GM12878 (cell line): ENCODE measurements around the gene HDAC3. TPM values are rescaled to one million over a fixed set of nuclear protein-coding genes. Genes with fewer than 3 reads are reported as not detected.

Experiments
- ATAC-seq: fragments of 200-7000 bp; cut with Tn5 transposase; 3 replicates; pipeline ENCODE4 v1.9.1; 2020; ENCODE audit warnings: mild to moderate bottlenecking, moderate library complexity
- BruUV-seq: library from RNA; stranded (reverse); fragments of 400-500 nt; replicated peaks from 2 replicates; lab custom pipeline; 2021; lab: Mats Ljungman, UMichigan
- CTCF ChIA-PET: fragments of 300-600 bp; sonication (Branson Sonifier 250); formaldehyde crosslinking; extraction: SDS; loops from one replicate; lab custom pipeline; 2021; ENCODE audit warnings: inconsistent platforms; lab: Yijun Ruan, JAX
- POLR2A ChIA-PET: fragments of 350-600 bp; formaldehyde crosslinking; extraction: SDS; loops from one replicate; lab custom pipeline; 2021; ENCODE audit warnings: inconsistent platforms; lab: Charles Lee
- RAD21 ChIA-PET: fragments of 300-600 bp; sonication (Branson Sonifier 250); formaldehyde crosslinking; loops from one replicate; lab custom pipeline; 2023; ENCODE audit warnings: antibody characterized with exemption; ENCODE audit not compliant: unreplicated experiment; lab: Charles Lee
- SMC1A ChIA-PET: fragments of 300-600 bp; sonication (Branson Sonifier 250); formaldehyde crosslinking; loops from one replicate; lab custom pipeline; 2023; ENCODE audit not compliant: unreplicated experiment, uncharacterized antibody; lab: Charles Lee
- DNase-seq: peaks from one replicate; pipeline ENCODE4 v3.0.0-alpha.2; 2011; ENCODE audit warnings: low read depth, low spot score
- FAIRE-seq: peaks from 3 replicates; lab custom pipeline; 2011; peaks lifted over from hg19 to GRCh38; lab: Jason Lieb, UNC
- H2AFZ ChIP-seq: 2 replicates; pipeline ENCODE4 v1.6.0; 2011; ENCODE audit warnings: low read depth, low read length, control low read depth; ENCODE audit not compliant: control insufficient read depth
- H3K27ac ChIP-seq: 2 replicates; pipeline ENCODE4 v1.5.1; 2011; ENCODE audit warnings: control low read depth; ENCODE audit not compliant: control insufficient read depth, insufficient read depth
- H3K27me3 ChIP-seq, 2 experiments: replicated peaks in 1 of 2; 2 replicates each; pipeline versions ENCODE4 v1.6.0 to v1.6.1; 2011; ENCODE audit warnings: low read length in 1 of 2; ENCODE audit not compliant: control insufficient read depth in 2 of 2, insufficient read depth in 2 of 2
- H3K36me3 ChIP-seq, 2 experiments: 2 replicates each; pipeline ENCODE4 v1.5.1; 2011; ENCODE audit warnings: low read length in 1 of 2; ENCODE audit not compliant: control insufficient read depth in 2 of 2, insufficient read depth in 2 of 2
- H3K4me1 ChIP-seq: 2 replicates; pipeline ENCODE4 v1.6.1; 2011; ENCODE audit warnings: mild to moderate bottlenecking, low read length, moderate library complexity, mixed read lengths; ENCODE audit not compliant: control insufficient read depth, insufficient read depth
- H3K4me2 ChIP-seq: 2 replicates; pipeline ENCODE4 v1.6.0; 2011; ENCODE audit warnings: control low read depth; ENCODE audit not compliant: control insufficient read depth, insufficient read depth
- H3K4me3 ChIP-seq: fragments of 200-600 bp; sonication (generic); 2 replicates; pipeline ENCODE4 v1.5.1; 2016
- H3K79me2 ChIP-seq: 2 replicates; pipeline ENCODE4 v1.6.0; 2011; ENCODE audit warnings: low read length; ENCODE audit not compliant: control insufficient read depth, insufficient read depth
- H3K9ac ChIP-seq: 2 replicates; pipeline ENCODE4 v1.8.0; 2011; ENCODE audit warnings: low read length, control low read depth, mixed read lengths; ENCODE audit not compliant: control insufficient read depth, insufficient read depth
- H3K9me3 ChIP-seq: replicated peaks from 3 replicates; pipeline ENCODE4 v1.5.1; 2011; ENCODE audit warnings: mild to moderate bottlenecking, low read length; ENCODE audit not compliant: control insufficient read depth, insufficient read depth
- H4K20me1 ChIP-seq: 2 replicates; pipeline ENCODE4 v1.6.0; 2011; ENCODE audit not compliant: control insufficient read depth, insufficient read depth
- EED ChIP-seq: sonication (generic); IDR thresholded peaks from 2 replicates; pipeline ENCODE4 v1.6.1; 2016; ENCODE audit warnings: antibody characterized with exemption, low read depth
- GABPA ChIP-seq: IDR thresholded peaks from 2 replicates; pipeline ENCODE4 v1.6.1; 2014; ENCODE audit warnings: antibody characterized with exemption, low read depth, mild to moderate bottlenecking, inconsistent platforms
- GATAD2B ChIP-seq: fragments of 450-650 bp; conservative IDR thresholded peaks from 2 replicates; pipeline ENCODE4 v1.6.1; 2017; ENCODE audit warnings: low read depth, mild to moderate bottlenecking, moderate library complexity
- MTA2 ChIP-seq: fragments of 450-650 bp; IDR thresholded peaks from 2 replicates; pipeline ENCODE4 v1.6.1; 2016; ENCODE audit warnings: low read depth, mild to moderate bottlenecking, moderate library complexity
- MTA3 ChIP-seq: IDR thresholded peaks from 2 replicates; pipeline ENCODE4 v1.6.1; 2012; ENCODE audit warnings: low read length, inconsistent platforms, borderline replicate concordance
- MYC ChIP-seq: IDR thresholded peaks from 2 replicates; pipeline ENCODE4 v1.6.1; 2011; ENCODE audit warnings: mild to moderate bottlenecking, low read length, moderate library complexity, inconsistent platforms; ENCODE audit not compliant: insufficient read depth, insufficient replicate concordance, insufficient read length, severe bottlenecking
- NR2F1 ChIP-seq: fragments of 450-650 bp; conservative IDR thresholded peaks from 2 replicates; pipeline ENCODE4 v1.6.1; 2017; ENCODE audit warnings: mild to moderate bottlenecking
- PAX8 ChIP-seq: fragments of 450-650 bp; IDR thresholded peaks from 2 replicates; pipeline ENCODE4 v1.6.1; 2017; ENCODE audit warnings: mild to moderate bottlenecking, moderate library complexity
- RB1 ChIP-seq: fragments of 450-650 bp; formaldehyde crosslinking; IDR thresholded peaks from 2 replicates; pipeline ENCODE4 v1.6.1; 2017; ENCODE audit warnings: mild to moderate bottlenecking, borderline replicate concordance
- RUNX3 ChIP-seq: IDR thresholded peaks from 2 replicates; pipeline ENCODE4 v1.6.1; 2012; ENCODE audit warnings: low read length, inconsistent platforms
- SREBF1 ChIP-seq: IDR thresholded peaks from 2 replicates; pipeline ENCODE4 v1.6.1; 2012; ENCODE audit warnings: mild to moderate bottlenecking, low read length
- SRF ChIP-seq, 2 experiments: IDR thresholded peaks; 2 replicates each; pipeline ENCODE4 v1.6.1; 2011; ENCODE audit warnings: low read depth in 2 of 2, low read length in 2 of 2, mild to moderate bottlenecking in 1 of 2, moderate library complexity in 1 of 2
- ZNF274 ChIP-seq: IDR thresholded peaks from one replicate; pipeline ENCODE4 v1.8.0; 2011; ENCODE audit not compliant: insufficient read length, insufficient read depth
- ZNF687 ChIP-seq: fragments of 450-650 bp; IDR thresholded peaks from 2 replicates; pipeline ENCODE4 v1.6.1; 2017; ENCODE audit warnings: mild to moderate bottlenecking, moderate library complexity
- WGBS: methylation state at CpG from one replicate; pipeline ENCODE4 v1.1.6; 2016; ENCODE audit warnings: low lambda C conversion rate; ENCODE audit not compliant: insufficient replicate concordance, insufficient coverage; ENCODE audit errors: missing lambda C conversion rate; 5-methylcytosine and 5-hydroxymethylcytosine counted together
- in situ Hi-C: fragments of 300-500 bp; cut with MboI; formaldehyde crosslinking; loops from 9 replicates; pipeline ENCODE4 v1.14.3; 2018; ENCODE audit warnings: mixed read lengths
- intact Hi-C: fragments of 100-400 bp; cut with micrococcal nuclease; formaldehyde crosslinking; loops from one replicate; pipeline ENCODE4 v1.14.2; 2022; ENCODE audit not compliant: unreplicated experiment
- polyA plus RNA-seq, 11 experiments: library from polyadenylated mRNA; depleted of rRNA in 4 of 11; unstranded in 6 of 11; stranded (reverse) in 5 of 11; fragments of >200 nt; fragmentation: Nextera tagmentation in 4 of 11; fragmentation: Illumina TruSeq in 1 of 11; extraction: Ambion mirVana in 4 of 11; extraction: Trizol in 1 of 11; gene quantifications; 1 replicate in 1 of 11; 2 replicates in 10 of 11; pipeline versions ENCODE4 v1.2.1 to v1.2.3, GENCODE V29; 2011 to 2016; ENCODE audit warnings: inconsistent platforms in 2 of 11, missing spikeins in 2 of 11, low read depth in 1 of 11
- total RNA-seq, 4 experiments: library from RNA; depleted of rRNA in 3 of 4; stranded (reverse); fragments of >200 nt in 3 of 4; fragmentation: Illumina TruSeq in 1 of 4; extraction: Trizol in 1 of 4; gene quantifications; 2 replicates each; pipeline versions ENCODE4 v1.2.1 to v1.2.3, GENCODE V29; 2013 to 2021
- TF ChIP-seq, protein P1 (sequence below): IDR thresholded peaks from 2 replicates; pipeline ENCODE4 v1.6.1; 2011; ENCODE audit warnings: low read depth, mild to moderate bottlenecking, low read length, moderate library complexity, borderline replicate concordance; ENCODE audit errors: extremely low read depth
- TF ChIP-seq, protein P2 (sequence below): fragments of 450-650 bp; IDR thresholded peaks from 2 replicates; pipeline ENCODE4 v1.6.1; 2017; ENCODE audit warnings: mild to moderate bottlenecking, low read depth, inconsistent platforms; ENCODE audit not compliant: poor library complexity, severe bottlenecking

Gene HDAC3
- total and polyA plus RNA-seq, 10 of the 15 experiments (the other 5 are each of a cell fraction or from before 2014, with no cell fraction given) = 62.2 to 140 (median 112) TPM

GRCh38 chr5:141617128-141617527, 19.5 kb downstream of the HDAC3 start:
- intact Hi-C loops (loop anchor here (10.0 kb wide), 1 partner anchor 902 kb away; no protein-coding TSS in a partner anchor), in situ Hi-C loops (loop anchor here (25.0 kb wide), 2 partner anchors 1205 to 1580 kb away; partner anchors contain the start of genes ANKHD1 and NRG2)
- Histone ChIP-seq H3K79me2 (peaks cover 60% of the 10 kb centered on the region), H2AFZ (no peak overlapping the region), H3K9me3 (no peaks in the 10 kb centered on the region), H3K9ac (peak overlapping the region; percentile 87; the same call in 1 of the 2 replicates), H3K36me3 (peaks cover 5 to 14% of the 10 kb centered on the region in 2 experiments), H3K27ac (peak overlapping the region; percentile 84; the same call in 1 of the 2 replicates), H3K4me2 (peak overlapping the region; percentile 91), H3K27me3 (no peaks in the 10 kb centered on the region), H3K4me3 (peak overlapping the region; percentile 89), H4K20me1 (no peaks in the 10 kb centered on the region), H3K4me1 (peaks cover 3% of the 10 kb centered on the region; the same call in 1 of the 2 replicates)
- POLR2A ChIA-PET = interaction anchor here (0.6 to 13.9 kb wide), 14 partner anchors 9 to 352 kb away, joined by 3 to 215 read pairs (median 6); partner anchors contain the start of genes FCHSD1, HDAC3, RELL2 and RNF14
- FAIRE-seq (no peak), ATAC-seq (no peak), DNase-seq (no peak)
- CTCF ChIA-PET = interaction anchor here (0.7 to 15.5 kb wide), 16 partner anchors 9 to 352 kb away, joined by 3 to 517 read pairs (median 5); partner anchors contain the start of genes FCHSD1, HDAC3, PCDHGA10 and RELL2
- RAD21 ChIA-PET = interaction anchor here (0.6 to 9.9 kb wide), 12 partner anchors 9 to 1122 kb away, joined by 3 to 299 read pairs (median 8); partner anchors contain the start of genes HDAC3, PCDHGA10 and RELL2
- BruUV-seq = no TSS peak
- 16% methylated on average over 2 of the region's 2 CpGs for WGBS
- SMC1A ChIA-PET = interaction anchor here (1.2 to 14.0 kb wide), 10 partner anchors 12 to 307 kb away, joined by 3 to 245 read pairs (median 6); partner anchors contain the start of genes DELE1, FCHSD1, HDAC3 and RELL2
- TF ChIP-seq, protein P1, sequence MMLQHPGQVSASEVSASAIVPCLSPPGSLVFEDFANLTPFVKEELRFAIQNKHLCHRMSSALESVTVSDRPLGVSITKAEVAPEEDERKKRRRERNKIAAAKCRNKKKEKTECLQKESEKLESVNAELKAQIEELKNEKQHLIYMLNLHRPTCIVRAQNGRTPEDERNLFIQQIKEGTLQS = no peak
- TF ChIP-seq NR2F1 = no peak
- TF ChIP-seq MTA2 = no peak
- no peak for TF ChIP-seq ZNF687
- no peak for TF ChIP-seq GABPA
- no peak for TF ChIP-seq SRF (IDR thresholded peaks at IDR 0.05; ENCODE audit: low read depth in 2 of 2, low read length in 2 of 2)
- no peak for TF ChIP-seq PAX8
- TF ChIP-seq, protein P2, sequence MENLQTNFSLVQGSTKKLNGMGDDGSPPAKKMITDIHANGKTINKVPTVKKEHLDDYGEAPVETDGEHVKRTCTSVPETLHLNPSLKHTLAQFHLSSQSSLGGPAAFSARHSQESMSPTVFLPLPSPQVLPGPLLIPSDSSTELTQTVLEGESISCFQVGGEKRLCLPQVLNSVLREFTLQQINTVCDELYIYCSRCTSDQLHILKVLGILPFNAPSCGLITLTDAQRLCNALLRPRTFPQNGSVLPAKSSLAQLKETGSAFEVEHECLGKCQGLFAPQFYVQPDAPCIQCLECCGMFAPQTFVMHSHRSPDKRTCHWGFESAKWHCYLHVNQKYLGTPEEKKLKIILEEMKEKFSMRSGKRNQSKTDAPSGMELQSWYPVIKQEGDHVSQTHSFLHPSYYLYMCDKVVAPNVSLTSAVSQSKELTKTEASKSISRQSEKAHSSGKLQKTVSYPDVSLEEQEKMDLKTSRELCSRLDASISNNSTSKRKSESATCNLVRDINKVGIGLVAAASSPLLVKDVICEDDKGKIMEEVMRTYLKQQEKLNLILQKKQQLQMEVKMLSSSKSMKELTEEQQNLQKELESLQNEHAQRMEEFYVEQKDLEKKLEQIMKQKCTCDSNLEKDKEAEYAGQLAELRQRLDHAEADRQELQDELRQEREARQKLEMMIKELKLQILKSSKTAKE = no peak
- TF ChIP-seq EED = no peak
- TF ChIP-seq GATAD2B = no peak
- no peak for TF ChIP-seq ZNF274
- no peak for TF ChIP-seq MTA3
- no peak for TF ChIP-seq SREBF1
- TF ChIP-seq RB1 = no peak
- no peak for TF ChIP-seq RUNX3
- TF ChIP-seq MYC = no peak
